ENCODE results near the gene TFF2.

TFF2 gene

GRCh38 chr21:42308914-42309752 lies 41.7 kb downstream of the TFF2 start:
- Histone ChIP-seq H3K4ac (ENCODE audit: low read depth, low read length) (no peak overlapping the region), H3K23ac (ENCODE audit: low read length) (no peak overlapping the region), H4K8ac (ENCODE audit: low read depth, low read length) (no peak overlapping the region), H2BK15ac (replicated peaks; ENCODE audit: low read depth) (no peak overlapping the region), H3K56ac (ENCODE audit: low read length) (peak overlapping the region; percentile 25), H3K79me1 (ENCODE audit: low read length) (no peaks in the 10 kb centered on the region), H3K36me3 (ENCODE audit: control insufficient read depth, insufficient read depth, low read length) (no peaks in the 10 kb centered on the region), H3K79me2 (ENCODE audit: control insufficient read depth, insufficient read depth, low read length) (no peaks in the 10 kb centered on the region), H3K27me3 (ENCODE audit: insufficient read depth, low read length, poor library complexity) (no peaks in the 10 kb centered on the region), H3K9ac (ENCODE audit: low read length) (no peak overlapping the region), H3K4me2 (ENCODE audit: low read length) (no peak overlapping the region), H2BK120ac (ENCODE audit: low read depth, low read length) (no peak overlapping the region), H2AK5ac (ENCODE audit: low read length) (no peak overlapping the region), H2BK5ac (ENCODE audit: low read length) (no peak overlapping the region), H3K4me1 (ENCODE audit: control insufficient read depth, low read depth, low read length) (peaks cover 2% of the 10 kb centered on the region), H3K18ac (ENCODE audit: low read length) (no peak overlapping the region), H3K27ac (ENCODE audit: low read depth, low read length) (no peak overlapping the region), H3K4me3 (ENCODE audit: low read length) (no peak overlapping the region), H4K5ac (ENCODE audit: low read length) (no peak overlapping the region)
- DNase-seq: peak; percentile 44
- WGBS (ENCODE audit: extremely low coverage, insufficient coverage, low lambda C conversion rate): no CpG with 5 or more reads among the region's 23 CpGs

GRCh38 chr21:42308161-42308913 lies 42.5 kb downstream of the TFF2 start:
- no peak overlapping the region for H3K4me3 ChIP-seq (ENCODE audit: low read length)
- no peak overlapping the region for H3K4me2 ChIP-seq (ENCODE audit: low read length)
- no peak overlapping the region for H4K5ac ChIP-seq (ENCODE audit: low read length)
- no peak for DNase-seq
- no peaks in the 10 kb centered on the region for H3K27me3 ChIP-seq (ENCODE audit: insufficient read depth, low read length, poor library complexity)
- no peak overlapping the region for H3K27ac ChIP-seq (ENCODE audit: low read depth, low read length)
- no peak overlapping the region for H3K18ac ChIP-seq (ENCODE audit: low read length)
- no peak overlapping the region for H3K4ac ChIP-seq (ENCODE audit: low read depth, low read length)
- H3K79me2 ChIP-seq (ENCODE audit: control insufficient read depth, insufficient read depth, low read length): no peaks in the 10 kb centered on the region
- H4K8ac ChIP-seq (ENCODE audit: low read depth, low read length): no peak overlapping the region
- WGBS (ENCODE audit: extremely low coverage, insufficient coverage, low lambda C conversion rate): no CpG with 5 or more reads among the region's 17 CpGs
- no peak overlapping the region for H3K9ac ChIP-seq (ENCODE audit: low read length)
- H3K4me1 ChIP-seq (ENCODE audit: control insufficient read depth, low read depth, low read length): peaks cover 2% of the 10 kb centered on the region
- no peak overlapping the region for H3K56ac ChIP-seq (ENCODE audit: low read length)
- H2BK120ac ChIP-seq (ENCODE audit: low read depth, low read length): no peak overlapping the region
- H3K79me1 ChIP-seq (ENCODE audit: low read length): no peaks in the 10 kb centered on the region
- no peak overlapping the region for H2AK5ac ChIP-seq (ENCODE audit: low read length)
- H3K36me3 ChIP-seq (ENCODE audit: control insufficient read depth, insufficient read depth, low read length): no peaks in the 10 kb centered on the region
- no peak overlapping the region for H3K23ac ChIP-seq (ENCODE audit: low read length)
- H2BK5ac ChIP-seq (ENCODE audit: low read length): no peak overlapping the region
- no peak overlapping the region for H2BK15ac ChIP-seq (replicated peaks; ENCODE audit: low read depth)

GRCh38 chr21:42307106-42307505 lies 43.7 kb downstream of the TFF2 start:
- H3K79me1 ChIP-seq (ENCODE audit: low read length): no peaks in the 10 kb centered on the region
- H3K4me3 ChIP-seq (ENCODE audit: low read length): no peak overlapping the region
- H3K9ac ChIP-seq (ENCODE audit: low read length): no peak overlapping the region
- H3K56ac ChIP-seq (ENCODE audit: low read length): no peak overlapping the region
- no peak overlapping the region for H4K8ac ChIP-seq (ENCODE audit: low read depth, low read length)
- WGBS (ENCODE audit: extremely low coverage, insufficient coverage, low lambda C conversion rate): no CpG with 5 or more reads among the region's 5 CpGs
- H3K4ac ChIP-seq (ENCODE audit: low read depth, low read length): no peak overlapping the region
- no peak overlapping the region for H3K4me2 ChIP-seq (ENCODE audit: low read length)
- no peak overlapping the region for H4K5ac ChIP-seq (ENCODE audit: low read length)
- H3K79me2 ChIP-seq (ENCODE audit: control insufficient read depth, insufficient read depth, low read length): no peaks in the 10 kb centered on the region
- no peak overlapping the region for H3K27ac ChIP-seq (ENCODE audit: low read depth, low read length)
- H3K23ac ChIP-seq (ENCODE audit: low read length): no peak overlapping the region
- no peaks in the 10 kb centered on the region for H3K27me3 ChIP-seq (ENCODE audit: insufficient read depth, low read length, poor library complexity)
- no peak for DNase-seq
- H3K4me1 ChIP-seq (ENCODE audit: control insufficient read depth, low read depth, low read length): no peaks in the 10 kb centered on the region
- no peak overlapping the region for H2BK120ac ChIP-seq (ENCODE audit: low read depth, low read length)
- no peak overlapping the region for H3K18ac ChIP-seq (ENCODE audit: low read length)
- no peak overlapping the region for H2BK15ac ChIP-seq (replicated peaks; ENCODE audit: low read depth)
- no peak overlapping the region for H2BK5ac ChIP-seq (ENCODE audit: low read length)
- no peaks in the 10 kb centered on the region for H3K36me3 ChIP-seq (ENCODE audit: control insufficient read depth, insufficient read depth, low read length)
- H2AK5ac ChIP-seq (ENCODE audit: low read length): no peak overlapping the region

- no peak overlapping the region for H3K9ac ChIP-seq (ENCODE audit: low read length)
- H3K4me2 ChIP-seq (ENCODE audit: low read length): no peak overlapping the region
- no peak overlapping the region for H2BK15ac ChIP-seq (replicated peaks; ENCODE audit: low read depth)
- H2BK120ac ChIP-seq (ENCODE audit: low read depth, low read length): no peak overlapping the region
- no peaks in the 10 kb centered on the region for H3K79me1 ChIP-seq (ENCODE audit: low read length)
- H3K18ac ChIP-seq (ENCODE audit: low read length): no peak overlapping the region
- H3K79me2 ChIP-seq (ENCODE audit: control insufficient read depth, insufficient read depth, low read length): no peaks in the 10 kb centered on the region
- no peak for DNase-seq
- no peak overlapping the region for H3K4me3 ChIP-seq (ENCODE audit: low read length)
- H3K4me1 ChIP-seq (ENCODE audit: control insufficient read depth, low read depth, low read length): no peaks in the 10 kb centered on the region
- H2AK5ac ChIP-seq (ENCODE audit: low read length): no peak overlapping the region
- no CpG with 5 or more reads among the region's 17 CpGs for WGBS (ENCODE audit: extremely low coverage, insufficient coverage, low lambda C conversion rate)
- H3K56ac ChIP-seq (ENCODE audit: low read length): no peak overlapping the region
- no peak overlapping the region for H2BK5ac ChIP-seq (ENCODE audit: low read length)
- no peak overlapping the region for H4K5ac ChIP-seq (ENCODE audit: low read length)
- H3K23ac ChIP-seq (ENCODE audit: low read length): no peak overlapping the region
- H3K4ac ChIP-seq (ENCODE audit: low read depth, low read length): no peak overlapping the region
- H4K8ac ChIP-seq (ENCODE audit: low read depth, low read length): no peak overlapping the region
- no peaks in the 10 kb centered on the region for H3K36me3 ChIP-seq (ENCODE audit: control insufficient read depth, insufficient read depth, low read length)
- no peaks in the 10 kb centered on the region for H3K27me3 ChIP-seq (ENCODE audit: insufficient read depth, low read length, poor library complexity)
- H3K27ac ChIP-seq (ENCODE audit: low read depth, low read length): no peak overlapping the region
Measured at GRCh38 chr21:42306366-42307035, 44.3 kb downstream of the TFF2 start.

GRCh38 chr21:42305707-42306147 lies 45.1 kb downstream of the TFF2 start:
- H3K27me3 ChIP-seq (ENCODE audit: insufficient read depth, low read length, poor library complexity): no peaks in the 10 kb centered on the region
- H3K4me2 ChIP-seq (ENCODE audit: low read length): no peak overlapping the region
- no peak overlapping the region for H3K9ac ChIP-seq (ENCODE audit: low read length)
- H3K56ac ChIP-seq (ENCODE audit: low read length): no peak overlapping the region
- H3K23ac ChIP-seq (ENCODE audit: low read length): no peak overlapping the region
- no peaks in the 10 kb centered on the region for H3K79me1 ChIP-seq (ENCODE audit: low read length)
- H3K27ac ChIP-seq (ENCODE audit: low read depth, low read length): no peak overlapping the region
- H4K5ac ChIP-seq (ENCODE audit: low read length): no peak overlapping the region
- H2BK15ac ChIP-seq (replicated peaks; ENCODE audit: low read depth): no peak overlapping the region
- H3K4me1 ChIP-seq (ENCODE audit: control insufficient read depth, low read depth, low read length): no peaks in the 10 kb centered on the region
- no peak overlapping the region for H2BK5ac ChIP-seq (ENCODE audit: low read length)
- H3K79me2 ChIP-seq (ENCODE audit: control insufficient read depth, insufficient read depth, low read length): no peaks in the 10 kb centered on the region
- H2AK5ac ChIP-seq (ENCODE audit: low read length): no peak overlapping the region
- WGBS (ENCODE audit: extremely low coverage, insufficient coverage, low lambda C conversion rate): no CpG with 5 or more reads among the region's 33 CpGs
- H3K36me3 ChIP-seq (ENCODE audit: control insufficient read depth, insufficient read depth, low read length): no peaks in the 10 kb centered on the region
- no peak overlapping the region for H2BK120ac ChIP-seq (ENCODE audit: low read depth, low read length)
- no peak for DNase-seq
- H3K4me3 ChIP-seq (ENCODE audit: low read length): no peak overlapping the region
- no peak overlapping the region for H3K18ac ChIP-seq (ENCODE audit: low read length)
- H3K4ac ChIP-seq (ENCODE audit: low read depth, low read length): no peak overlapping the region
- H4K8ac ChIP-seq (ENCODE audit: low read depth, low read length): no peak overlapping the region
